GM19438 (cell line): ENCODE measurements around the gene HYCC1.
"Not testable (repeated sequence)": the region's sequence is repeated elsewhere in the genome, so short reads cannot be mapped to it uniquely, and the experiment has no call there.

Experiments used
- ATAC-seq: cut with Tn5 transposase; IDR thresholded peaks from one replicate; pipeline ENCODE4 v1.9.1; 2021; ENCODE audit warnings: low read depth; ENCODE audit not compliant: unreplicated experiment

The HYCC1 gene

DNA sequence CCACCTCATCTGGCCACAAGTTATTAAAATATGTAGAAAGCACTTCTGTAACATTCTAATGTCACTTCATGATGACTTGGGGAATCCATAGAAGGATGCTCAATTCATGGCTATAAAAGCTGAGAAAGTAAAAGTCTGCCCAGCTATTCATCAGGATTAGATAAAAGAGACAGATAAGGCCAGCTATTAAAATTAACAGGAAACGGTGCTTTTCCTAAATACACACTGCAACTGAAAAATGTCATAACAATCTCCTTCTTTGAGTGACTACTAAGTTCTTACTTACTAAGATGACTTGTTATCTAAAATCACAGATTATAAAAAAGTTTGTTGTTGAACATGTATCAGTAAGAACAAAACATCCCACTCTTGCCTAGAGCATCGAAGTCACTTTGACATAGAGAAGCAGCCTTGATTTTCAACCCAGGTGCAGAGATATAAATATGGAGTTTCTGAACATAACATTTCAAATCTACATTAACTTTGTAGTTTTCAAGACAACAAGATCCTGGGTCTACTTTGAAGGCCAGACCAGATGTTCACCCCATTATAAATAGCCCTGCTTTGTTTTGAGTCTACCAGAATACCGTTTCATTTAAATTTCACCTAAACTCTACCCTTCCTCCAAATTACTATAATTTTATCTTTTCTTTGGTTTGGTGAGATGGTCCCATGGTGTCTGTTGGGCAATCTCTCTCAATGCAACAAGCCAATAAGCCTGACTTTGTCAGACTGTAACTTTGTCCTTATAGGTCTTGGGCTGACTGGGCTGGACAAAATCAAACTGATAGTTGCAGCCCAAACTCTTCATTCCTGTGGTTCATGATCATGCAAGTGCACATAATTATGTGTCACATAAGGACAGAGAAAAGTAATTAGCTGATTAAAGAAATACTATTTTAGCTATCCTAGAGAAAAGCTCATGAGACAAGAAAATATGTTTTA, 24.0 kb downstream of the HYCC1 start:
- no peak for ATAC-seq

GRCh38 chr7:22985436-22985835, 28.5 kb downstream of the HYCC1 start:
- no peak for ATAC-seq

DNA sequence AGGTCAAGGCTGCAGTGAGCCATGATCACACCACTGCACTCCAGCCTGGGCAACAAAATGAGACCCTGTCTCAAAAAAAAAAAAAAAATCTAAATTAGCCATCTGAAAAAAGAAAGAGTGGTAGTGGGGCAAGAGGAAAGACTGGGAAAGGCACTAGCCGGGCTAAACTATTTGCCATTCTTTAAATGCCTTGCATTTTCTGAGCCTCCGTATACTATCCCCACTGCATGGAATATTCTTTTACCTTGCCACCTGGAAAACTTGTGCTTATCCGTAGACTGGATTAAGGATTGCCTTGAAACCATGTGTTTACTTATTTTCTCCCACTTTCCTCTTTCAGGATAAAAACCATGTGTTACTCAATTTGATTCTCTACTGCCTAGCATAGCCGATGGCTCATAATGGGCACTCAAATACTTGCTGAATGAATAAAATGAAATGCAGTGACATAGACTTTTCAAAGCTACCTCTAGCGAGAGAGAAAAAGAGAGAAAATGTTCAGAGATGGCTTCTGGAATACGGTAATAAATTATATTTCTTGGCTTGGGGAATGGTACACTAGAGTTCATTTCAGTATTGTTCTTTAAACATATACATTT, 30.6 kb downstream of the HYCC1 start:
- ATAC-seq, result no peak

DNA sequence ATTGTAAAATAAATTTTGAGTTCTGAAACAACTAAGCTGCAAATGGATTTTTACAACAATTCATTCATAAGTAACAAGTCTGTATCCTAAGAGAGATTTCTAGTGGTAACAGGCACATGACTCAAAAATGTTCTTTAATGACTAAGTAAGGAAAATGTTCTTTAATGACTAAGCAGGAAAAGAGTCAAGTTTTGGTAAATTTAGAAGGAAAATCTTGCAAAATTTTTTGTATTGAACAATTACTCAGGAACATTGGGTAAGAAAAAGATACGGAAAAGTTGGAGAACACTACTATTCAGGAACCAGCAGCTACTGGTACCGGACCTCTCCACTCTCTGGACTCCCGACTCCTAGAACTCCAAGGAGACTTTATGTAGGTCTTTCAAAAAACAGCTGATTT, 33.5 kb downstream of the HYCC1 start:
- no peak for ATAC-seq

- no peak for ATAC-seq
Observed at GRCh38 chr7:22979861-22980260, 34.1 kb downstream of the HYCC1 start.

DNA sequence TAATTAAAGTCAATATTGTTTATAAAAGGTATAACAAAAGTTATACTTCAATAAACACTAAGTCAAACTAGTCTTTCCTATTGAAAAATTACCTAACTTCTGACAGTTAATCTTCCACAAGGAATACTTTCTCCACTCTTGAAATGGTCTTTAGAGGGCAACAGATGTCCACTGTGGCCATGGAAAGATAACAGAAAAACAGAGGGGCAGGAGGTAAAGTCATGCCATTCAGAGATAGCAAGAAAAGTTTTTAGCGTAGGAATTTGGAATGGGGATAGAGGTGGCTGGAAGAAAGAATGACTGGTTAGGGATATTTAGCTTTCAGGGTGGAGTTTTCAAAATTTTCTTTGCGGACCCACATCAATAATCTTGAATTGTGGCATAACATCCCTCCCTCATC, 34.7 kb downstream of the HYCC1 start:
- no peak for ATAC-seq

GRCh38 chr7:22974636-22975035, 39.3 kb downstream of the HYCC1 start:
- not testable (repeated sequence) for ATAC-seq

DNA sequence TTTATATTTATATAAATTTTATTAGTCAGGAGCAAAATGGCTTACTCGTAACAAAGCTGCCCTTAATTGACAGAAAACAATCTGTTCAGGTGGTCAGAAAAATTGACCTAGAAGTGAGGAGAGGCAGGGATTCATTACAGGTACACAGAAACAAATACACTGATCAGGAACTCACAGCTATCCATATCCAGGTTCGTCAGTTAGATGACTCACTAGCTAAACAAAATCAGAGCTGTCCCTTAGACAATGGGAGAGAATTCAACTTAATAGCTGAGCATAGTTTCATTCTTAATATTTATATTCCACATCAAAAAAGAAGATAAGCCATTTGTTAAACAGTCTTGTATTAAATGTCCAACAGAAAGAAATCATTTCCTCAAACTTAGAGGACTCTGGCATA, 41.7 kb downstream of the HYCC1 start:
- ATAC-seq, result no peak

- ATAC-seq, result no peak
Observed at GRCh38 chr7:22969010-22969431, 44.9 kb downstream of the HYCC1 start.
